Measurements from ENCODE around the gene MAN1C1.

- no peak for TF ChIP-seq CTCF (IDR thresholded peaks at IDR 0.05 in 2 of 3, conservative IDR thresholded peaks at IDR 0.05 in 1 of 3; ENCODE audit: insufficient read depth in 2 of 3, low read depth in 1 of 3, low read length in 3 of 3)
- TF ChIP-seq CCNT2 (IDR thresholded peaks at IDR 0.05; ENCODE audit: borderline replicate concordance, extremely low read depth, insufficient read length, low read depth, low read length), result no peak
- no peak for TF ChIP-seq POLR2A (conservative IDR thresholded peaks at IDR 0.05)
- TF ChIP-seq, protein P1, sequence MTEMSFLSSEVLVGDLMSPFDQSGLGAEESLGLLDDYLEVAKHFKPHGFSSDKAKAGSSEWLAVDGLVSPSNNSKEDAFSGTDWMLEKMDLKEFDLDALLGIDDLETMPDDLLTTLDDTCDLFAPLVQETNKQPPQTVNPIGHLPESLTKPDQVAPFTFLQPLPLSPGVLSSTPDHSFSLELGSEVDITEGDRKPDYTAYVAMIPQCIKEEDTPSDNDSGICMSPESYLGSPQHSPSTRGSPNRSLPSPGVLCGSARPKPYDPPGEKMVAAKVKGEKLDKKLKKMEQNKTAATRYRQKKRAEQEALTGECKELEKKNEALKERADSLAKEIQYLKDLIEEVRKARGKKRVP (CRISPR knock-in tag; IDR thresholded peaks at IDR 0.05), result no peak
Measured at GRCh38 chr1:25833158-25833557, 216.6 kb downstream of the MAN1C1 start.
